Brain microvascular endothelial cell (primary cell): ENCODE measurements around the gene SLU7.

Experiments
- DNase-seq: peaks from one replicate; pipeline ENCODE4 v3.0.0-alpha.2; 2020
- H3K27ac ChIP-seq: fragments of 250-450 bp; sonication (Bioruptor Pico); 2 replicates; pipeline ENCODE4 v1.5.1; 2020; ENCODE audit warnings: mild to moderate bottlenecking, moderate library complexity
- H3K27me3 ChIP-seq: fragments of 250-450 bp; sonication (Bioruptor Pico); replicated peaks from 2 replicates; pipeline ENCODE4 v1.5.1; 2020; ENCODE audit warnings: mild to moderate bottlenecking
- H3K36me3 ChIP-seq: fragments of 250-450 bp; sonication (Bioruptor Pico); replicated peaks from 2 replicates; pipeline ENCODE4 v1.5.1; 2020; ENCODE audit warnings: mild to moderate bottlenecking
- H3K4me3 ChIP-seq: 2 replicates; pipeline ENCODE4 v1.5.1; 2011; ENCODE audit warnings: low read depth, mild to moderate bottlenecking, control low read depth, low read length, moderate library complexity
- CTCF ChIP-seq: IDR thresholded peaks from 2 replicates; pipeline ENCODE4 v1.5.1; 2011; ENCODE audit warnings: low read depth, mild to moderate bottlenecking, moderate library complexity, low read length, control low read depth, inconsistent platforms; ENCODE audit errors: missing control alignments
- in situ Hi-C: cut with HindIII; loops from 2 replicates; pipeline ENCODE4 v1.10.0; 2017; ENCODE audit warnings: low sequenced_read_pairs, low pct_ligation_motif_present

Gene SLU7

GRCh38 chr5:160375701-160376100 is 43.2 kb downstream of the SLU7 start:
- Histone ChIP-seq H3K4me3 (no peak overlapping the region), H3K27ac (no peak overlapping the region), H3K27me3 (peaks cover 2% of the 10 kb centered on the region), H3K36me3 (no peaks in the 10 kb centered on the region)
- in situ Hi-C loops, result no loop called here
- no peak for TF ChIP-seq CTCF
- no peak for DNase-seq

- no peak overlapping the region for H3K27ac ChIP-seq
- DNase-seq, result peak; percentile 5
- peaks cover 2% of the 10 kb centered on the region for H3K27me3 ChIP-seq
- no peaks in the 10 kb centered on the region for H3K36me3 ChIP-seq
- no peak for TF ChIP-seq CTCF
- in situ Hi-C loops, result no loop called here
- H3K4me3 ChIP-seq, result no peak overlapping the region
Observed at GRCh38 chr5:160375166-160375565, 43.7 kb downstream of the SLU7 start.

- Histone ChIP-seq H3K27me3 (peaks cover 2% of the 10 kb centered on the region), H3K36me3 (no peaks in the 10 kb centered on the region), H3K27ac (no peak overlapping the region), H3K4me3 (no peak overlapping the region)
- no peak for DNase-seq
- in situ Hi-C loops, result no loop called here
- TF ChIP-seq CTCF, result no peak
Observed at GRCh38 chr5:160371294-160371693, 47.6 kb downstream of the SLU7 start.

GRCh38 chr5:160370713-160371034 is 48.2 kb downstream of the SLU7 start:
- peaks cover 2% of the 10 kb centered on the region for H3K27me3 ChIP-seq
- H3K4me3 ChIP-seq, result peak overlapping the region; percentile 52
- in situ Hi-C loops, result no loop called here
- H3K36me3 ChIP-seq, result no peaks in the 10 kb centered on the region
- no peak overlapping the region for H3K27ac ChIP-seq
- no peak for DNase-seq
- TF ChIP-seq CTCF, result no peak

GRCh38 chr5:160369990-160370712 is 48.7 kb downstream of the SLU7 start, which contains the start of gene C1QTNF2:
C1QTNF2 (minus strand) TSS chr5:160370626; CDS start chr5:160355011, 15,615 bp downstream.
- TF ChIP-seq CTCF, result no peak
- Histone ChIP-seq H3K36me3 (no peaks in the 10 kb centered on the region), H3K27me3 (peaks cover 2% of the 10 kb centered on the region), H3K27ac (no peak within 1 kb of the TSS), H3K4me3 (peak within 1 kb of the TSS; percentile 52)
- peak; percentile 31 for DNase-seq
- in situ Hi-C loops, result no loop called here

- Histone ChIP-seq H3K4me3 (no peak overlapping the region), H3K36me3 (no peaks in the 10 kb centered on the region), H3K27me3 (no peaks in the 10 kb centered on the region), H3K27ac (no peak overlapping the region)
- in situ Hi-C loops, result no loop called here
- TF ChIP-seq CTCF, result no peak
- no peak for DNase-seq
Observed at GRCh38 chr5:160367885-160368284, 51.0 kb downstream of the SLU7 start.
